ENCODE data around the gene MRPS23.

Gene MRPS23
- total RNA-seq = 6.2 to 109 (median 33.1) reads per million in 3 experiments

DNA sequence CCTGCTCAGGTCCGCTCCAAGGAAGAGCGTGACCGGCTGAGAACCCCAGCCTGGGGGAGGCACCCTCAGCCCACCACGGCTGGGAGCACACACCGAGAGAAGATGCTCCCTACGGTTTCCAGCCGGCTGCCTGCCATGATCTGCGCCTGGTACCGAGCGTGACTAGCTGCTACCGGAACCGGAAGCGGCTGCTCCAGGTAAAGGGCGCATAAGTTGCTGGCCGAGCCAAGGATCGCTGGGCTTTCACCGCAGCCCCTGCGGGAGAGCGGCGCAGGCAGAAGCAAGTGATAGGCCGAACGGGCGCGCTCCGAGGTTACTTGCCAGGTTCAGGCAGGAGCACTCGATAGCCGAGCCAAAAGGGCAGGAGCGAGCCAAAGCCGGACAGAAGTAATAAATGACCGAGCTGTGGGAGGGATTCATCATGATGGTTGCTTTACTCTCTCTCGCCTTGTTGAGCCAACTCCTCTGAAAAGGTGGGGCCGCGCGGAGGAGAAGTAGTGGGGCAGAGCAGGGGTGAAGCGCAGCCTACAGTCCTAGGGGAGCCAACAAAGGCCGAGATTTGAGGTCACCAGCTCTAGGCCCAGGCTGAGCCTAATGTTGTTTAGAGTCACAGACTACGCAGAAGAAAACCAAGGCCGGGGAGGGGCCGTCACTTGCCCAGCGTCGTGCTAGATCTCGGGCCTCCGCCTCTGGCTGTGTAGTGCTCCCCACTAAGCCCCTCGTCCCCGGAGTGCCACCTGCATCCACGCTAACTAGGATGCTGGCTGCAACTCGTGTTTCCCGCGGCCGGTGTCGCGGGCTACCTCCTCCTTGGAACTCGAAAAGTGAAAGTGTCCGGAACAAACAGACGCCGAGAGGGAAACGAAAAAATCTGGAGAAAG, at the start of gene MRPS23:
TSS of gene MRPS23 (minus strand) at position 171 of the 881 bp plus-strand sequence. CDS start at position 137, 34 bp downstream.
- DNase-seq = peak; percentile 96

DNA sequence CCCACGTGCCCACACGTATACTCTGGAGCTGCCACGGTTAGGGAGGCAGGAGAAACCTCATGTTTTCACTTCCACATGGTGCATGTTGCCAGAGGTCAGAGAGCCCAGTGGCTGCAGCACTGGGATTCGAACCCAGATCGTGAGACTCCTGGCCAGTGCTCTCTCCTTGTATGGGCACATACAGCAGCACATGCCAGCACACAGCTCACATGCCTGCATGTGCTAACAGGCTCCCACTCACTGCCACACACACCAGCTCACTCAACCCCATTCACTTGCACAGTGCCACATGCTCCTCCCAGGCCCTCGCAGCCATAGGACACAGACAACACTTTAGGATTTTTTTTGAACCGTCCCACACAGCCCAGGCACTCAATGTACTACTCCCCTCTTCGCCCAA, 49.5 kb upstream of the MRPS23 start:
- DNase-seq = no peak

DNA sequence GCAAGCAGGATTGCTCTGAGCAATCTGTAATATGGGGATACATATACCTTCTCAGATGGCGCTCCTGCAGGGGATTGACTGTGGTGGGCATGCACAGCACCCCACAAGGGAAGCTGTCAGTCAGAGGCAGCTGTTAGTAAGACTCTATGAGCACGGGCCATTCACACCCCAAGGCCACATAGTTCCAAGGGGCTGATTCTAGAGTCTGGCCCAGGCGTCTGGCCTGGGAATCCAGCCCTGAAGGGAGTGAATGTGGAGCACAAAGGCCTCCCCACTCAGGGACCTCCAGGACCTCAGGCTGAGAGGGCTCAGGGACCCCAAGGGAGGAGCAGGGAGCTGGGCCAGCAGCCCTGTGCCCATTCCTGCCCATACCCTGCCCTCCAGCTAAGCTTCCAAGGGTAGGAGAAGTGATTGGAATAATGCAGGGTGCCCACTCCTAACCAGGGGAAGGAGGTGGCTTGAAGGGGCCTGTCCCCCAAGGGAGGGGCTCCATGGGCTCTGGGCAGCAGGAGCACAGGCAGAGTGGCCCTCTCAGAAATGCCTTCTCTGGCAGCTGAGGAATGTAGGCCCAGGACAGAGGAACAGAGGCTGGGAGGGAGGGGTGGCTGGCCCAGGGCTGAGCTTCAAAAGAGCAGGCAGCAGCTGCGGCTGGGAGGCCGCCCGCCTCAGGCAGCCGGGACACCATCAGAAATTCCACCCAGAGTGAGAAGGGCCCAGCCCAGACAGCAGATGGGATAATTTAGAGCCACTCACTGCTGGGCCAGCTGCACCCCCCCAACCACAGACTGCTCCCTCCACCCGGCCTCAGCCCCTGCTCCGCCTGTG, 48.9 kb upstream of the MRPS23 start:
- DNase-seq = no peak

DNA sequence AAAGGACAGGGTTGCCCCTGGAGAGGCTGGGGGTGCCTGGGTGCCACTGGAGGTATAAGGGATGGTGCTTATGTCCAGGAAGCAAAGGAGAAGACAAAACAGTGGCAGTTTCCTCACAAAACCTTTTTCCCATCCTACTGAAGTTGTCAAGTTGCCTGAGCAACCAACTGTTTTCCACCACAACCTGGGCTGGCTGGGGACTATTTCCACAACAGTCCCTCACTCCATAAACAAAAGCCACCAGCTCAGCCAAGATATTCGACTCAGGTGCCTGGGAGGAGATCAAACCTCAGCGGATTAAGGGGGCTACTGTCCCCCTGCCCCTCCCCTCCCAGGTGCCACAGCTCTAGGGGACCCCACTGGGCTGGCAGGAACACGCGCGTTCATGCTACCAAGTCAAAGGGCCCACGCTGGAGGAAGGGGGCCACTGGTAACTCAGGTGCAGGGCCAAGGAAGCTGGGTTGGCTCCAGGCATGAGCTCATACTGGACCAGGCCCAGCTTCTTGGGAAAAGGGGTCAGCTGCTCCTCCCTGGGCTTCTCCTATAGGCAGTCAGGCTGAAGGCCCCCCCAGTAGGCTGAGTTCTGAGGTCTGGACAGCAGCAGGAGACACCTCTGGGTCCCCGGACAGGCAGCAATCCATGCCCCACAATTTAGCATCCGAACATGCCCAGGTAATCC, 45.7 kb upstream of the MRPS23 start:
- no peak for DNase-seq

DNA sequence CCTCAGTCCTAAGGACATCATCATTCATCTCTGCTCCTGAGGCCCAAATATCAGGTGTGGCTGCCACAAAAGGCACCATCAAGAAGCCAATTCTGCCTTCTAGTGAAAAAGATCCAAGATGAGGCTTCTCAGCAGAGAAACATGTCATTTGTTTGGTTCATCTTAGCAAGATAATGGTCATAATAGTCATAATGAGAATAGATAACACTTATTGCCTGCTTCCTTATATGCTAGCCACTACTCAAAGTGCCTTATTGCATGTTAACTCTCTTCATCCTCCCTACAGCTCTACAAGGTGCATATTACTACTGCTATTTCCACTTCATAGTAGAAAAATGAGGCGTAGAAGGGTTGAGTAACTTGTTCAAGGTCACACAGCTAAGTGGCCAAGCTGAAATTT, 45.0 kb upstream of the MRPS23 start:
- no peak for DNase-seq

DNA sequence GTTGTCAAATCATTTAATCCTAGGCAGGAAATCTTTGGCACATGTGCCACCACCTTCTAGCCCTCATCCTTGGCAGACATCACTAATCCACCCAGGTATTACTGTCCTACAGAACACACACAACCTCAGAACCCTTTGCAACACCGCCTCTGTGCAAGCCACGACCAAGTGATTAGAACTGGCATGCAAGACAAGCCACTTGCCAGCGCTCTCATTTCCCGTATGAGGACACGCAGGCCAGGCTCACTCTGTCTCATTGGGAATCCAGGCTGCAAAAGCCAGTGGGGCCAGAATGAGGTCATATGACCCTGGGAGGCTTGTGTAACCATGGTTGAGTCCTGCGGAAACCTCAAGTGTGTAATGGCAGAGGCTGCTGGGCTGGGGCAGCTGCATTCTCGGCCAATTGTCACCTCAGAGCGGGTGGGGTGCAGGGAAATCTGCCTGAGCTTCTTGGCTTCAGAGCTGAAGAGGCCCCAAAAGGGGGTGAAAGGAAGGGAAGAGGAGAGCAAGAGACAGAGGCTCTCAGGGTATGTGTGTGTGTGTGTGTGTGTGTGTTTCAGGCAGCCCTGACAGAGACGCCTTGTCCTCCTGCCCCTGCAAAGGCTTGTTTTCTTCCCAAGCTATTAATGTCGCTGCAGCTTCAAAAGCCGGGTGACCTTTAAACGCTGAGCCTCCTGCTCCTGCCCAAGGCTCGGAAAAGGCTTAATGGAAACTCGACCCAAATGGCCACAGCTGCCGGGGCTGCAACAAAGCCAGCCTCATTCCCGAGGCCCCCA, 43.2 kb upstream of the MRPS23 start:
- DNase-seq = no peak

DNA sequence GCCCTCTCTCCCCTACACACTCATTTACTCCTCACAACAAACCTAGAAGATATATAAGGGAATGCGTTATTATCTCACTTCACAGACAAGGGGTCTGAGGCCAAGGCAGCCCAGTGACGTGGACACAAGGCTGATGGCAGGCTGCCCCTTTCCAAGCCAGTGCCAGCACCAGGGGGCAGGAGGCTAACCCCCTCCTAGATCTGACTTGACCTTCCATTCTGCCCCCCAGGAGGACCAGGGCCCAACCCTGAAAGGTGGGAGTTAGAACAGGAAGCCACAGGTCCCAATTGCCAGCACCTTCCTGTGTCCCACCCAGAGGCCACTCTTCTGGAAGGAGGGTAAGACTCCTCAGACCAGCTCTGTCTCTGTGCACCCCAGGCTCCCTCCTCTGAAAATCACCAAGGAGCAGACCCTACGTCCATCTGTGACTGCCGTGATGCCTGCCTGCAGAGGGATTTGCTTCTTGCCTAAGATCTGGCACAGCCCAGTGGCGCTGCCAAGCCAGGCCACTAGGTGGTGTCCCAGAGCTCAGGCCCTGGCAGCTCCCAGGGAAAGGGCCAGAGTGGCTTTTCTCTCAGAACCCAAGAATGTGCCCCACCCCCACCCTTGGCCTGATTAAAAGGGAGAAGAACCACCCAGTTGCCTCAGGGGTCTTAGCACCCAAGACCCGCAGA, 42.4 kb upstream of the MRPS23 start:
- DNase-seq = peak; percentile 57

DNA sequence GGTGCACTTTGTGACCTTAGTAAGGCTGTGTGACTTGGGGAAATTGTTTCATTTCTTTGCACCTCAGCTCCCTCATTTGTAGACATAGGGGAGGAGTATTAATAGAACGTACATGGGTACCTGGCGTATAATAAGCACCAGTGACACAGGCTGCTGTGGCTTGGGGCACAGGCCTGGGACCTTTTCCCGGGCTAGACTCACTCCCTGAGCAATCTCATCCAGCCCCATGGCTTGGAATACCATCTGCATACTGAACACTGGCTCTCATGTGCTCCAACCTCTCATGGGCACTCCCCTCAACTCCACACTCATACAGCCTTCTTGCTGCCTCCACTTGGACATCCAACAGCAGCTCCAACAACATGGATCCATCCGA, 41.0 kb upstream of the MRPS23 start:
- DNase-seq = no peak

DNA sequence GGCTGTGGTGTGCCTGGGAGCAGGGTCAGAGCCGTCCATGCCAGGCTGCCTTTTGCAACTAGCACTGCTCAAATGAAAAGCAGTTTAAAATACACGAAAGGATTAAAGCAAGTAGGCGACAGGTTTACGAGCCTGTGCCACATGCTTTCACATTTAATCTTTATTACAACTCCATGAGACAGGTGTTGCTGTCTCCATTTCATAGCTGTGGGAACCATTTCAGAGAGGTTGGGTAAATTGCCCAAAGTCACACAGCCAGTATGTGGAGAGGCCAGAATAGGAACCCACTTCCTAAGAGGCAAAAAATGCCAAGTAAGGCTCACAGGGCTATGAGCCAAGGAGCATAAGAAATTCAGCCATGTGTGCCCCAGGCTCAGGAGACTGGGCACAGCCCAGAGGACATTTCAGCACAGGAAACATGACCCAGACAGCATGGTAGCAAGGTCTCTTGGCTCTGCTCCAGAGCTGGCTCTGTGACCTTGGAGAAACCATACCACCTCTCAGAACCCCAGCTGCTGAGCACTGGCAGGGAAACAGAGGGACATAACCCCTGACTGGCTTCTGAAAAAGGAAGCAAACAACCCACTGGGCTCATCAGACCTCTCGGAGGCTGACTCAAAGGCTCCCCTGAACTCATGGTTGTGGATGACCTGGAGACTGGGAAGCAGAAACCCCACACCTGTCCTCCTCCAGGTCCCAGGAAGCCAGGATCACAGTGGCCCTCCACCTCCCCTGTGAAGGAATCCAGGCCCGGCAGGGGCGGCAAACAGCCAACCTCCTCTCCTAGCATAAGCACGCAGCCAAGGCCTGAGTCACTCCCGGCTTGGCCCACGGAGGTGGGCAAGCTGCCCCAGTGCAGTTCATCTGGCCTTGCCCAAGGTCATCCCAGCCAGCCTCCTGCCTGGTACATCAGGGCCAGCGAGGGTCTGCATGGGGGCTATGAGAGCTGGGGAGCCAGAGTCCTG, 40.3 kb upstream of the MRPS23 start:
- DNase-seq = no peak

DNA sequence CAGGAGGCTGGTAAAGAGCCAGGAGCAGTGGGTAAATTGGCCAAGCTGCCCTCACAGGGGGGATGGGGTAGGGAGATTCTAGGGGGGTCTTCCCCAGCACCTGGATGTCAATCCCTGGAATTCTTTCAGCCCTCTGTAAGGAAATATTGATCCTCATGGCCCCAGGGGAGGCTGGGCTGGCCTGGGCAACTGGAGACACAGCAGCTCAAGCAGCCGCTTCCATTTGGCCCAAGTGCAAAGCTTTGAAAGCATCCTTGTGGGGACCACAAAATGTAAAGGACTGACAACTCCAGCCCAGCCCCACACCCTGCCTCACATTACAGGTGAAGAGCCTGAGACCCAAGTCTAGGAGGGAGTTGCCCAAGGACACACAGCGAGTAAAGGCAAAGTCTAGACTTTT, 39.4 kb upstream of the MRPS23 start:
- DNase-seq = no peak

DNA sequence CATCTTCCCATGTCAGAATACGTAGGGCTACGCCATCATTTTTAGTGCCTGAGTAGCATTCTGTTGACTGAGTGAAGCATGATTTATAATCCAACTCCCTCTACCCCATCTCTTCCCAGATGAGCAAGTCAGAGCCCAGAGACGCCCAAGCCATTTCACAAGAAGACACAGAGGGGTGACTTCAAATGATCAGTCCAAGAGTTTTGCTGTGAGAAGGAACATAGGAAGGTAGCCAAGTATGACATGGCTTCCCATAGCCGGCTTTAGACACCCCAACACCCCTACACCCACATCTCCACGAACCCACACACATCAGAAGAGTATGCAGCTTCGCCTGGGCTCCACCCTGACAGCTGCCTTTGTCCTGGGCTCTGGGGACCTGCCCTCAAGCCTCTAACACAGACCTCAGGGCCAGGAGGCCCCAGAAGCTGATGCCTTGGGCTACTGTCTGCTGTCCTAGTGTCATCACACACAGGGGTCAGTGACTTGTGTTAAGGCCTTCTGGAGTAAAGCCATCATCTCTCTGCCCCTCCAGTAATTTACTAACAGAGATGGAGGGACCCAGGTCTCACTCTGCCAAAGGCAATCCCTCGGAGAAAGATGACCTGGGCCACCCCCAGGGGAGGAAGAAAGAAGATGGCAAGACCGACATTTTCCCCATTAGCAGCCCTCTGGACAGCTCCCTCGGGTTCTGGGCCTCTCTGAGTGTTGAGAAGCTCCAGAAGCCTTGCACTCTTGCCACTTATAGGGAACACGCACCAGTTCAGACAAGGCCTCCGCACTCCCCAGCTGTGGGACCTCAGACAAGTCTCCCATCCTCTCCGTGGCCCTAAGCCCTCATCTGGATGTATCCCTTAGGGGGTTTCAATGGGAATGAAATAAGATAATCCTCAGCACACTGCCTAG, 38.7 kb upstream of the MRPS23 start:
- DNase-seq = no peak

DNA sequence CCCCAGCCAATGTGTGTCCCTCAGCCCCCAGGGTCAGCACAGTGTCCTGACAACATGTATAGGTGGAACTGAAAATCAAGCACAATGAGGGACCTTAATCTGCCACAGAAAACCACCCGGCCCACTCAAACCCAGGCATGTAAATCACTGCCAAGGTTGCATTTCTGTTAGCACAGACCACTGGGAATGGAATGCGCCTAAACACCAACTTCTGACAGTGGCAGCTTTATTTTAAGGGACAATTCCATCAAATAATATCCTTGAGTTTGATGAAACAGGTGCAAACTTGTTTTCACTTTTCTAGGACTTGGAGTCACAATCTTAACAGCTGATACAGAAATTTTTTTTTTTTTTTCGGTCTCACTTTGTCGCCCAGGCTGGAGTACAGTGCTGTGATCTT, 37.3 kb upstream of the MRPS23 start:
- no peak for DNase-seq

DNA sequence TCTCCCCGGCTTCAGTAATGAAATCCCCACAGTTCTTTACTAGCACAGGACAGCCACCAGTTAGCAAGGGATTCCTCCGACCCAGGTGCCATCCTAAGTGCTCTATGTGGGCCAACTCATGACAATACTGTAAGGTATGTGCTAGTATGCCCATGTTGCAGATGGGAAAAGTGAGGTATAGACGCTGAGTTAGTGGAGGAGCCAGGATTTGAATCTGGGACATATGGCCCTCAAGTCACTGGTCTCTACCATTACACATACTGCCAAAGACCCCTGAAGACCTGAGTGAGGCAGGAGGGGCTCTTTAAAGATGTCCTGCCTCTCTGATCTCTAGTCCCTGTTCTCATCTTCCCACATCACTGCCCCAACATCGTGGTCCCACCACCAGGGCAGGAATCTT, 36.2 kb upstream of the MRPS23 start:
- no peak for DNase-seq

DNA sequence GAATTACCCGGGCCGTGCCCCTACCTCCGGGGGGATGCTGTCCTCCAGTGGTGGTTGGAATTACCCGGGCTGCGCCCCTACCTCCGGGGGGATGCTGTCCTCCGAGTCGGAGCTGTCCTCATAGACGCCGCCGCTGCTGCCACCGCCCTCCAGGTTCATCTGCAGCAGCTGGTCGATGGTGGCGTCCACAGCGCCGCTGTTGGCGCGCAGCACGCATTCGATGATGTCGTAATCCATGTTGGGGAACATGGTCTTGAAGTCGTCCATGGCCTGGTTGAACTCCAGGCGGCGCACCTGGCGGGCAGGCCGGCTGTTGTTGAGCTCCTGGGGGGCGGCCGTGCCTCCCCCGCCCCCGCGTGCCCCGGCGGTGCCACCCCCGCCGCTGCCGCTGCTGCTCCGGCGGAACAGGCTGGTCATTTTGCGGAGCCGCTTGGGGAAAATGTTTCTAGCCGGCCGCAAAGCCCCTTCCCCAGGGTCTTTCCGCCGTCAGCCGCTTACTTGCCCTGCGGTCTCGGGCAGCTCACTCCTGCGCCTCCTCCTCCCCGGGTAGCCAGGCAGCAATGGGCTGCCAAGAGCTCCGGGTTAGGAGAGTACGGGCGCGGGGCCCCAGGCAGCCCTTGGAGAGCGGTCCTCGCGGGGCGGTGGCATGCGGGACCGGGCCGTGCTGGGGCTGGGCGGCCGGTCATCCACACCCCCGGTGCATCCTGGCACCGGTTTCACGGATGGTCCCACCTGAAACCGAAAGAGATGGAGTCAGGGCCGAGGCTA, 35.5 kb upstream of the MRPS23 start:
- DNase-seq = no peak

DNA sequence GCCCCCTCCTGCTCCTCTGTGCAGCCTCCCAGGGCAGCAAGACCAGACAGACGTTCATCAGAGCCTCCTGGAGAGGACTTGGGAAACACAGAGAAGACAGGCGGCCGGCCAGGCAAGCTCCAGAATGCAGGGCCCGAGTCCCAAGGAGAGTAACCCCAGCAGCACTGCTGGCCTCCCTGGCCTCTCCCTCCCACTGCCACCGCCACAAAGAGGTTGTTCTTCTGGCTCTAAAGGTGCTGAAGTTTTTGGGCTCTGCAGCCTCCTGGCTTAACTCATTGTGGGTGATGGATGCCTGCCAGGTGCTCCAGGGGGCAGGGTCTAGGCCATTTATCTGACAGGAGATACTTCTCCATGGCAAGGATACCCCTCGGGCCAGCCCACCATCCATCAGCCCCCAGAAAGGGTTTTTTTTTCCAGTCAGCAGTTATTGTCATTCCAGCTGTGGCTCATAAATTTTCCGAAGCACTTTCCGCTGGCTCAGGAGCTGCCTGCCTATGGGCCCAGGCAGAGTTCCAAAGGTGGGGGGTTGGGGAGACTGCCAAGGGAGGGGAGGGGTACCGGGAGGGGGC, 32.0 kb upstream of the MRPS23 start:
- no peak for DNase-seq

DNA sequence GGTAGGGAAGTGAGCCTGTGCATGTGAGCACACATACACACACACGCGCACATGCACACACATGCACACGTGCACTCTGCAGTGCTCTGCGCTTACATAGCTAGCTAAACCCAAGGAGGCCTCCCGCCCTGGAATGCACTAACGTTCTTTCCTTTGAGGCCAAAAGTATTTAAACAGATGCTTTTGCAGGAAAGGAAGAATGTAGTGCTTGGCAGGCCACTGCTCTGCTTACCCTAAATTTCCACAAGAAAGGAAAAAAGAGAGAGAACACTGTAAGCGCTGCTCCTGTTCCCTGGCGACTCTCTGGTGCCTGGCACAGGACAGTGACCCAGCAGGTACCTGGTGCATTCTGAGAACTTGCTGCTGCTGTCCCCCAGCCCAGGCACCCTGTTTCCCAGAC, 31.3 kb upstream of the MRPS23 start:
- DNase-seq = no peak

DNA sequence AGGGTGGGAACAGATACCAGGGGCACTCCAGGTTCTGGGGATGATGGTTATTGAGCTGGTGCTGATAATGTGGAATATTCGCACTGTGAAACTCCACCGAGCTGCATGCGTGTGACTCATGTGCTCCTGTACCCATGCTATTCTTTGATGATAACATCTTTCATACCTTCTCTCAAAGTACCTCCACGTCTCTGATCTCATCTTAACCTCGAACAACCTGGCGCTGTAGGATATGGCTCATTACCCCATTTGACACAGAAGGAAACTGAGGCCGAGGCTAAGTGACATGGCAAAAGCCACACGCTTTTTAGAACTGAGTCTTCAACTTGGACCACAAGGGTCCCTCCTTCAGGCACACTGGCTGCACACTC, 30.2 kb upstream of the MRPS23 start:
- DNase-seq = peak; percentile 6

DNA sequence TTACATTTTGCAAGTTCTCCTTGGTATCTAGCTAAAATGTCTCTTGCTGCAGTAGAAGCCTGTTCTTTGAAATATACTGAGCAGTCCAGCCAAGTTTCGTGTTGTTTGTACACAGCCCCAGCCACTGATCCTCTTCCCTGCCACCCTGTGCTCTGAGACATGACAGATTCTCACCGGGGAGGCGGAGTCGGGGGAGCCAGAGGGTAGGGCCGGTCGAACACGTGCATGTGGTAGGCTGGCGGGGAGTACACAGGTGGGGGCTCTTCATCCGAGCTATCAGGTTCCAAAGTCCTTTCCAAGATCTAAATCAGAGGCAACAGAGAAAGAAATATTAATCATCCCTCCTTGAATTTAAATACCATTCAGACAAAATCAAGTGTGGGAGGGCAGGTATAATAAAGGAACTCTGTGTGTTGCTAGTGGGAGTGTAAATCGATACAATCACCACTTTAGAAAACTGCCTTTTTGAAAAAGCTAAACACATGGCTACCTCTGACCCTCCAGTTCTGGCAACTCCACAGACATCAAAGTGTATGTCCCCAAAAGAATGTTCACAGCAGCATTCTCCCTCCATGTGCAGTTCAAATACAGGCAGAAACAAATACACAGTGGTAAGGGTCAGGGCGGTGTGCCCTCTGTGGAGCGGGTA, 29.7 kb upstream of the MRPS23 start:
- no peak for DNase-seq
